SK-N-SH (cell line): ENCODE measurements around the gene ECEL1. TPM values are rescaled to one million over a fixed set of nuclear protein-coding genes. Genes with fewer than 3 reads are reported as not detected.
A peak's percentile ranks its signal among the peaks of the same experiment; 100 is the strongest.
"Not testable (repeated sequence)": the region's sequence is repeated elsewhere in the genome, so short reads cannot be mapped to it uniquely, and the experiment has no call there.

Experiments used
- CTCF ChIA-PET: fragments of 300-600, 350-600 bp; formaldehyde crosslinking; extraction: SDS; loops from one replicate; lab custom pipeline; 2021; lab: Yijun Ruan, JAX
- POLR2A ChIA-PET: fragments of 350-600 bp; sonication (Branson Sonifier 250); formaldehyde crosslinking; extraction: SDS; loops from one replicate; lab custom pipeline; 2020; ENCODE audit warnings: antibody characterized with exemption, inconsistent platforms; lab: Yijun Ruan, JAX
- DNase-seq: peaks from one replicate; pipeline ENCODE4 v3.0.0; 2012
- H2AFZ ChIP-seq: fragments of 200-600 bp; sonication (generic); 2 replicates; pipeline ENCODE4 v1.8.1; 2016; ENCODE audit warnings: antibody characterized with exemption, mild to moderate bottlenecking, low read depth
- H3F3A ChIP-seq: fragments of 200-600 bp; sonication (generic); replicated peaks from 2 replicates; pipeline ENCODE3; 2016; ENCODE audit warnings: antibody characterized with exemption, mild to moderate bottlenecking; ENCODE audit not compliant: insufficient read depth
- H3K27ac ChIP-seq, 2 experiments: fragments of 200-500 bp in 1 of 2; fragments of 200-600 bp in 1 of 2; sonication (Bioruptor generic) in 1 of 2; sonication (generic), shearing (Covaris generic) in 1 of 2; 2 replicates each; pipeline versions ENCODE4 v1.5.1 to v1.6.1; 2014 to 2016; ENCODE audit warnings: low read depth in 2 of 2, inconsistent platforms in 1 of 2, low read length in 1 of 2, mild to moderate bottlenecking in 1 of 2, mixed read lengths in 1 of 2
- H3K27me3 ChIP-seq: fragments of 200-600 bp; sonication (generic), shearing (Covaris generic); 2 replicates; pipeline ENCODE4 v1.6.1; 2016; ENCODE audit warnings: mixed run types; ENCODE audit not compliant: insufficient read depth
- H3K36me3 ChIP-seq, 2 experiments: fragments of 200-500 bp in 1 of 2; fragments of 200-600 bp in 1 of 2; sonication (Bioruptor generic) in 1 of 2; sonication (generic) in 1 of 2; replicated peaks in 1 of 2; 2 replicates each; pipeline versions ENCODE3 to v1.5.1; 2014 to 2016; ENCODE audit warnings: low read length in 1 of 2, mild to moderate bottlenecking in 1 of 2; ENCODE audit not compliant: insufficient read depth in 2 of 2, control insufficient read depth in 1 of 2
- H3K4me1 ChIP-seq, 2 experiments: fragments of 200-500 bp in 1 of 2; fragments of 200-600 bp in 1 of 2; sonication (Bioruptor generic) in 1 of 2; sonication (generic), shearing (Covaris generic) in 1 of 2; 2 replicates each; pipeline versions ENCODE4 v1.5.1 to v1.6.1; 2014 to 2016; ENCODE audit warnings: low read depth in 1 of 2, low read length in 1 of 2, mixed run types in 1 of 2; ENCODE audit not compliant: insufficient read depth in 2 of 2, control insufficient read depth in 1 of 2
- H3K4me2 ChIP-seq: fragments of 200-600 bp; sonication (generic), shearing (Covaris generic); 2 replicates; pipeline ENCODE4 v1.6.1; 2017; ENCODE audit warnings: mixed run types
- H3K4me3 ChIP-seq, 2 experiments: fragments of 200-500 bp in 1 of 2; fragments of 200-600 bp in 1 of 2; sonication (Bioruptor generic) in 1 of 2; sonication (generic), shearing (Covaris generic) in 1 of 2; 2 replicates each; pipeline versions ENCODE4 v1.5.1 to v1.8.1; 2014 to 2016; ENCODE audit warnings: low read depth in 2 of 2, inconsistent platforms in 1 of 2, low read length in 1 of 2, mild to moderate bottlenecking in 1 of 2, mixed read lengths in 1 of 2, moderate library complexity in 1 of 2
- H3K79me2 ChIP-seq: fragments of 200-600 bp; sonication (generic); 2 replicates; pipeline ENCODE4 v1.8.1; 2017; ENCODE audit warnings: mild to moderate bottlenecking; ENCODE audit not compliant: insufficient read depth
- H3K9ac ChIP-seq: fragments of 200-600 bp; sonication (generic); 2 replicates; pipeline ENCODE4 v1.6.1; 2017; ENCODE audit warnings: mixed run types
- H3K9me2 ChIP-seq: fragments of 200-600 bp; sonication (generic); 2 replicates; pipeline ENCODE4 v1.6.1; 2017; ENCODE audit warnings: mixed run types
- H3K9me3 ChIP-seq: fragments of 200-600 bp; sonication (generic); 2 replicates; pipeline ENCODE4 v1.6.1; 2017; ENCODE audit warnings: mixed run types, mild to moderate bottlenecking, moderate library complexity
- H4K20me1 ChIP-seq: fragments of 200-600 bp; sonication (generic); 2 replicates; pipeline ENCODE4 v1.6.1; 2017; ENCODE audit warnings: mild to moderate bottlenecking, mixed run types; ENCODE audit not compliant: insufficient read depth
- CHD2 ChIP-seq: fragments of 150-350 bp; IDR thresholded peaks from 2 replicates; pipeline ENCODE4 v1.6.1; 2018; ENCODE audit warnings: low read length; ENCODE audit not compliant: partially characterized antibody
- JUND ChIP-seq: IDR thresholded peaks from 2 replicates; pipeline ENCODE4 v1.4.0; 2012
- MEF2A ChIP-seq: IDR thresholded peaks from 2 replicates; pipeline ENCODE4 v1.4.0; 2012; ENCODE audit warnings: low read depth, borderline replicate concordance
- POLR2AphosphoS5 ChIP-seq: IDR thresholded peaks from 2 replicates; pipeline ENCODE4 v1.6.1; 2012; ENCODE audit warnings: low read depth, low read length
- RAD21 ChIP-seq: IDR thresholded peaks from 2 replicates; pipeline ENCODE4 v1.6.1; 2012; ENCODE audit warnings: mild to moderate bottlenecking, low read length
- RCOR1 ChIP-seq: fragments of 150-350 bp; IDR thresholded peaks from 2 replicates; pipeline ENCODE4 v1.6.1; 2017; ENCODE audit warnings: antibody characterized with exemption, low read length
- SMC3 ChIP-seq: IDR thresholded peaks from 2 replicates; pipeline ENCODE4 v1.6.1; 2012; ENCODE audit warnings: low read depth, low read length, improper control_type of control experiment
- TCF12 ChIP-seq: IDR thresholded peaks from 2 replicates; pipeline ENCODE4 v1.4.0; 2012
- WGBS: methylation state at CpG from one replicate; pipeline ENCODE4 v1.1.6; 2017; ENCODE audit warnings: low lambda C conversion rate; 5-methylcytosine and 5-hydroxymethylcytosine counted together
- polyA plus RNA-seq, 3 experiments: library from polyadenylated mRNA; depleted of rRNA; stranded (reverse); fragments of >200 nt; gene quantifications; 2 replicates each; pipeline ENCODE4 v1.2.3, GENCODE V29; 2012
- TF ChIP-seq, protein P1 (sequence below): fragments of 200-600 bp; sonication (generic); IDR thresholded peaks from 2 replicates; pipeline ENCODE4 v1.6.1; 2017; ENCODE audit warnings: antibody characterized with exemption, mild to moderate bottlenecking, moderate library complexity
- TF ChIP-seq, protein P2 (sequence below): IDR thresholded peaks from 2 replicates; pipeline ENCODE4 v1.4.0; 2012; ENCODE audit warnings: low read depth, borderline replicate concordance

ECEL1 gene
- polyA plus RNA-seq, 1 of the 3 experiments (the other 2 are of a cell fraction): not detected

DNA sequence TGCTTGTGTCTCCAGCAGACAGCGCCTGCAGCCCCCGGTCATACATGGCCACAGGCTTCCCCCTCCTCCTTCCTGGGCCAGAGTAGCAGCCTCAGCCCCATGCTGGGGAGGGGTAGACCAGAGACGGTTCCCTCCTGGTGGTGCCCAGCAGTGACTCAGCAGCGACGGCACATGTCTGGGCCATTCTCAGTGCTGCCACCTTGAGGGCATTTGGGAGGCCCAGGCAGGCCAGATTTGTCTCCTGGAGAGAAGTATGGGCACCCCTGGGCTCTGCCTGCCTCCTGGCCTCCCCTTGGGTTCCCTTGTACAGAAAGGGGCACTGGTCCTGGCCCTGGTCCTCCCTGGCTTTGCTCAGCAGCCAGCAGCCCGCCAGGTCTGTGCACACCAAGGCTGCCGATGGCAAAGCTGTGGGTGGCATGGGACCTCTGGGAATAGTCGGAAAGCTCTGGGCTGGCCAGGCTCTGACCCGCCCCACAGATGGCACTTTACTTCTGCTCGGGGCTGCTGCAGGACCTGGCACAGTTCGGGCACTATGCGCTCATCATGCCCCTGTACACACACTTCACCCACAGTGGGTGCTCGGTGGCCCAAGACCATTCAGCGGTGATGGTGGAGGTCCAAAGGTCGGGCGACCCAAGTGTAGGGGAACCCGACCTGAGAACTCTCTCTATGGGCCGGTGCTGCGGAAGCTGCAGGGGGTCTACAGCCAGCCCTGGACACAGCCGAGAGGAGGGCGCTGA is 43.1 kb downstream of the ECEL1 start (continued):
- TF ChIP-seq RAD21 (no peak; the same call in 1 of the 2 replicates), SMC3 (0 out of 2 replicates have a peak, but pooled peaks have one; percentile 22), RCOR1 (no peak), CHD2 (no peak), JUND (no peak), MEF2A (no peak), POLR2AphosphoS5 (no peak), TCF12 (no peak)
- TF ChIP-seq, protein P1, sequence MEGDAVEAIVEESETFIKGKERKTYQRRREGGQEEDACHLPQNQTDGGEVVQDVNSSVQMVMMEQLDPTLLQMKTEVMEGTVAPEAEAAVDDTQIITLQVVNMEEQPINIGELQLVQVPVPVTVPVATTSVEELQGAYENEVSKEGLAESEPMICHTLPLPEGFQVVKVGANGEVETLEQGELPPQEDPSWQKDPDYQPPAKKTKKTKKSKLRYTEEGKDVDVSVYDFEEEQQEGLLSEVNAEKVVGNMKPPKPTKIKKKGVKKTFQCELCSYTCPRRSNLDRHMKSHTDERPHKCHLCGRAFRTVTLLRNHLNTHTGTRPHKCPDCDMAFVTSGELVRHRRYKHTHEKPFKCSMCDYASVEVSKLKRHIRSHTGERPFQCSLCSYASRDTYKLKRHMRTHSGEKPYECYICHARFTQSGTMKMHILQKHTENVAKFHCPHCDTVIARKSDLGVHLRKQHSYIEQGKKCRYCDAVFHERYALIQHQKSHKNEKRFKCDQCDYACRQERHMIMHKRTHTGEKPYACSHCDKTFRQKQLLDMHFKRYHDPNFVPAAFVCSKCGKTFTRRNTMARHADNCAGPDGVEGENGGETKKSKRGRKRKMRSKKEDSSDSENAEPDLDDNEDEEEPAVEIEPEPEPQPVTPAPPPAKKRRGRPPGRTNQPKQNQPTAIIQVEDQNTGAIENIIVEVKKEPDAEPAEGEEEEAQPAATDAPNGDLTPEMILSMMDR: peak; percentile 64
- TF ChIP-seq, protein P2, sequence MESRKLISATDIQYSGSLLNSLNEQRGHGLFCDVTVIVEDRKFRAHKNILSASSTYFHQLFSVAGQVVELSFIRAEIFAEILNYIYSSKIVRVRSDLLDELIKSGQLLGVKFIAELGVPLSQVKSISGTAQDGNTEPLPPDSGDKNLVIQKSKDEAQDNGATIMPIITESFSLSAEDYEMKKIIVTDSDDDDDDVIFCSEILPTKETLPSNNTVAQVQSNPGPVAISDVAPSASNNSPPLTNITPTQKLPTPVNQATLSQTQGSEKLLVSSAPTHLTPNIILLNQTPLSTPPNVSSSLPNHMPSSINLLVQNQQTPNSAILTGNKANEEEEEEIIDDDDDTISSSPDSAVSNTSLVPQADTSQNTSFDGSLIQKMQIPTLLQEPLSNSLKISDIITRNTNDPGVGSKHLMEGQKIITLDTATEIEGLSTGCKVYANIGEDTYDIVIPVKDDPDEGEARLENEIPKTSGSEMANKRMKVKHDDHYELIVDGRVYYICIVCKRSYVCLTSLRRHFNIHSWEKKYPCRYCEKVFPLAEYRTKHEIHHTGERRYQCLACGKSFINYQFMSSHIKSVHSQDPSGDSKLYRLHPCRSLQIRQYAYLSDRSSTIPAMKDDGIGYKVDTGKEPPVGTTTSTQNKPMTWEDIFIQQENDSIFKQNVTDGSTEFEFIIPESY: no peak

DNA sequence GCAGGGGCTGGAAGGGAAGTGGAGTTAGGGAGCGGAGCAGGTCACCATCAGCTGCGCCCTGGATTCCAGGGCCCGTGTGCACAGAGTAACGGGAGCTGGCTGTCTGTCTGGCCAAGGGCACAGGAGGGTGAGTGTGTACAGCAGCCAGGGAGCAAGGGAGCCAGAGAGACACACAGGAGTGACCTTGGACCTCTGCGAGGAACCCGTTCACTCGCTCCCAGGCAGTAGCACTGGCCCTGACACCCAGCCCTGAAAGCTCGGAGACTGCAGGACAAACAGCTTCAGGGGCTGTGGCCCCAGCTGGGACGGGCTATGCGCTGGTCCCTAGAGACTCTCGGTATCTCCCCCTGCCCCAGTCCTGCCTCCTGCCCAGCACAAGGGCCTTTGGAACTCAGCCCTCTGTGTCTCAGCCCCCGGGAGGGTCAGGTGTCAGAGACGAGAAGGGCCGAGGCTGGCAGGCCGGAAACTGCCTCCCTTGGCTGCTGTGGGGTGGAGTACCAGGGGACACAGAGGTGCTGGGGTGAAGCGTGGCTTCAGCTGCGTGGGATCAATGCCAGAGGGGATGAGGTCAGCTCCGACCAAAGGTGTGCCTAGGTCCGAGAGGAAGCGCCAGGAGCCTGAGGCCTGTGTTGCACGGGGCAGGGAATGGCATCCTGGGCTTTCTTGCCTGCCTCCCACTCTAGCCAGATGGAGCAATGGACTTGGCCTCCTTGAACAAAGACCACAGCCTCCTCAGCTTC is 43.8 kb downstream of the ECEL1 start:
- H4K20me1 ChIP-seq, H3K4me1 ChIP-seq, H3K36me3 ChIP-seq, H3K4me3 ChIP-seq, H3K9me2 ChIP-seq, H3K9me3 ChIP-seq, H2AFZ ChIP-seq, H3K27ac ChIP-seq, POLR2A ChIA-PET, H3K27me3 ChIP-seq, H3K4me2 ChIP-seq, H3K9ac ChIP-seq, DNase-seq, H3F3A ChIP-seq, H3K79me2 ChIP-seq: not testable (repeated sequence)
- CTCF ChIA-PET: interaction anchor here (0.7 to 10.0 kb wide), 14 partner anchors 8 to 538 kb away, joined by 3 to 196 read pairs (median 4); partner anchors contain the start of genes CHRND, ECEL1 and PRSS56
- 92% methylated on average over 6 of the region's 21 CpGs for WGBS

DNA sequence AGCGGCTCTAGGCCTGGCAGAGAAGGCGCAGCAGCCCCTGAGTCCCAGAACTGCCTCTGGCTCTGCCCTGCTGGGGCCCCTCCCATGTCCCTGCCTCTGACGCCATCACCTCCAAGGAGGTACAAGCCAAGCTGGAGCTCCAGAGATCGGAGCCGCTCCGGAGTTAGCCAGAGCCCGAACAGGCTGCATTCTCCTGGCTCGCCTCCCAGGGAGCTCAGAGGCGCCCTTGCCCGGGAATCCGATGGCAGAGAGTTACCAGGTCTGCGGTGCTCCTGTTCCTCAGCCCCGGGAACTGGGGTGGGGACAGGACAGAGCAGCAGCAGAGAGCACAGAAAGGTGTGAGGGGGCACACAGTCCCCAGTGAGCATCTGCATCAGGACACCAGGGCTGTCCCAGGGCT is 44.6 kb downstream of the ECEL1 start:
- H3K4me2 ChIP-seq, H3K9me2 ChIP-seq, H3K9me3 ChIP-seq, H3K27me3 ChIP-seq, H3K36me3 ChIP-seq, DNase-seq, H3F3A ChIP-seq, H3K27ac ChIP-seq, H3K4me3 ChIP-seq, H2AFZ ChIP-seq, H3K4me1 ChIP-seq, POLR2A ChIA-PET, H3K9ac ChIP-seq, H3K79me2 ChIP-seq, H4K20me1 ChIP-seq: not testable (repeated sequence)
- no CpG with 5 or more reads among the region's 13 CpGs for WGBS
- CTCF ChIA-PET: interaction anchor here (4.6 kb wide), 1 partner anchor 79 kb away, joined by 40 read pairs; the partner anchor contains the start of gene PRSS56

DNA sequence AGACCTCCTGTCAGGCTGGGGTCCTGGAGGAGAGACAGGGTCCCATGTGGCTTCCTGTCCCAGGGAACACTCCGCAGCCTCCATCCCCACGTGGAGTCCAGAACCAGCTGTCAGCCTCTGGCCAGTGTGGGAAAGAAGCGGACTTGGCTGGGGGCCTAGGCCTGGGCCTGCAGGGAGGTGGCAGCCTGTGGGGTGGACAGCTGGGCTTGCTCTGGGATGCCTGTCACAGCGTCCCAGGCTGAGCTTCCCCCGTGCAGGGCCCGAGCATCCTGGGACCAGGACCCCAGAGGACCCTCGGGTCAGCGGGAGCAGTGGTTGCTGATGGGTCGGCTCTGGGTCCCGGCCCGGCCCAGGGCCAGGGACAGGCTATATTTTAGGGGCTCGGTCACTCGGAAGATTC is 45.2 kb downstream of the ECEL1 start:
- H3K9me2 ChIP-seq, H3K9me3 ChIP-seq, H3K27me3 ChIP-seq, H3K9ac ChIP-seq, H4K20me1 ChIP-seq, H3K79me2 ChIP-seq, H3K4me1 ChIP-seq, DNase-seq, H3F3A ChIP-seq, H3K36me3 ChIP-seq, POLR2A ChIA-PET, H3K4me2 ChIP-seq, H3K27ac ChIP-seq, H3K4me3 ChIP-seq, H2AFZ ChIP-seq: not testable (repeated sequence)
- no CpG with 5 or more reads among the region's 13 CpGs for WGBS
- CTCF ChIA-PET: interaction anchor here (4.1 to 4.6 kb wide), 2 partner anchors 80 to 535 kb away, joined by 40 to 49 read pairs; partner anchors contain the start of gene PRSS56

DNA sequence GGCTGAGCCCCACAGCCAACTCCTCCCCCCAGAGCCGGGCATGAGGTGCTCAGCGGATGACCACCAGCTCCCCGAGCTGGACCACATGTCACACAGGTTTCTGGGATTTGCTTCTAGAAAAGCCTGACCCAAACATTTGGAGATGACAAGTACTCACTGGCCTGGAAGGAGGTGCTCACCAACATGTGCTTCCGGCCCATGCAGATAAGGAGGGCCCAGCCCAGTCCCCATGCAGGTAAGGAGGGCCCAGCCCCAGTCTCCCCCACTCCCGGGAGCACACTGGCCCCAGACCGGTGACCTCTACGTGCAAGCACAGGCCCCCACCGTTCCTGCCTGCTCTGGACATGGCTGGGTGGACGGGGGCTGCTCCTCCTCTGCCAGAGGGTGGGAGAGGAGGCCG is 45.7 kb downstream of the ECEL1 start:
- DNase-seq, H3K4me2 ChIP-seq, H2AFZ ChIP-seq, H3K9me2 ChIP-seq, H3K9me3 ChIP-seq, POLR2A ChIA-PET, H3F3A ChIP-seq, H3K27me3 ChIP-seq, H3K27ac ChIP-seq, H3K4me1 ChIP-seq, H4K20me1 ChIP-seq, H3K36me3 ChIP-seq, H3K4me3 ChIP-seq, H3K79me2 ChIP-seq, H3K9ac ChIP-seq: not testable (repeated sequence)
- CTCF ChIA-PET: interaction anchor here (0.8 to 4.6 kb wide), 5 partner anchors 11 to 535 kb away, joined by 3 to 49 read pairs (median 4); partner anchors contain the start of gene PRSS56
- 60% methylated on average over 3 of the region's 10 CpGs for WGBS
